GM03348 (cell line): ENCODE measurements around the gene ARAP2.

Experiments used
- DNase-seq: peaks from one replicate; pipeline ENCODE4 v3.0.0; 2012; ENCODE audit warnings: low spot score

The ARAP2 gene

DNA sequence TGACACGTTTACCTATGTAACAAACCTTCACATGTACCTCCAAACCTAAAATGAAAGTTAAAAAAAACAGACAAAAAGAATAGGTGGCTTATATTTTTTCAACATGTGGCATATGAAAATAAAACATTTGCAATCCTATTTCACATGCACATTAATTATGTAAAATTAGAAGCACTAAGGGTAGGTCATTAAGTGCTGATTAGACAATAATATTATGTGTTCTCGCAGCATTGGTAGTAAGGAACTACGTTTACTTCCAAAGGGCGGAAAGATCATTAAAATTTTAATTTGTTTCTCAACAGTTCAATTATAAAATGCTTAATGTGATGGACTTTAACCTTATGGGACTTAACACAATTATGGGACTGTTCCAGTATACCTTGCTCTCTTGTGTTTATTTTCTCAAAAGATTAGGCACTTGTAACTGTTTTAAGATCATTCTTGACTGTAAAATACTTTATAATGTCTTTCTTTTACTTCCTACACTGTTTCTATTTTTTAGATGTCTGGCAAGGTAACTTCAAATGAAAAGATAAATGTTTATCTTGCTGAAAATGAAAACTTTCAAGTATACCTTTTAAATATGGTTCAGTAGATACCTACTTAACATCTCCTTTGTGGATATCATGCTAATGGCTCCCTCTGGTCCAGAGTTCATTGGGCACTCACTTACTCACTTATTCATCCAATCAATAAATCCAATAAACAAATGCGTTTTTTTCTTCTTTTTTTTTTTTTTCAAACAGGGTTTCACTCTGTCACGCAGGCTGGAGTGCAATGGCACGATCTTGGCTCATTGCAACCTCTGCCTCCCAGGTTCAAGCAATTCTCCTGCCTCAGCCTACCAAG lies 202.0 kb downstream of the ARAP2 start:
- DNase-seq = no peak

DNA sequence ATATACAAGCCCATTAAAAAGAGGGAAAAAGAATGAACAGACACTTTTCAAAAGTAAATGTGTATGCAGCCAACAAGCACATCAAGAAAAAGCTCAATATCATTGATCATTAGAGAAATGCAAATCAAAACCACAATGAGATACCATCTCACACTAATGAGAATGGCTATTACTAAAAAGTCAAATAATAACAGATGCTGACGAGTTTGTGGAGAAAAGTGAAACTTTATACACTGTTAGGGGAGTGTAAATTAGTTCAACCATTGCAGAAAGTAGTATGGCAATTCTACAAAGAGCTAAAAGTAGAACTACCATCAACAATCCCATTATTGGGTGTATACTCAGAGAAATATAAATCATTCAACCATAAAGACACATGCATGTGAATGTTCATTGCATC lies 203.0 kb downstream of the ARAP2 start:
- DNase-seq = no peak

DNA sequence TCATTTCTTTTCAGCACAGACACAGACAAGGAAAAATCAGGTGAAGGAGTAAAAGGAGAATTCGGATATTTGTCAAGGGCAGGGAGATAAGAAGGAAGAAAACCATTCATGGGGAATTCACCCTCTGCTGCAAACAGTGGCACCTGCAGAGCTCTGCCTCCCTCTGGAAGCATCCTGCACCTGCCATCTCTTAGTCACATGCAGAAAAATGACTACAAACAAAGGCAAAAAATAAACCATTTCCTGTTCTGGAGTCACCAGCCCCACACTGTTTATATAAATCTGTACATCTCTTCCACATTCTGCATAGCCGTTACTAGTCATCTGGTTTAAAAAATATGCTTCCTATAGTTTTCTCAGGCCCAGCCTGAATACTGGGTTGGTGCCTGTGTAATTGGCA lies 205.3 kb downstream of the ARAP2 start:
- DNase-seq = no peak

DNA sequence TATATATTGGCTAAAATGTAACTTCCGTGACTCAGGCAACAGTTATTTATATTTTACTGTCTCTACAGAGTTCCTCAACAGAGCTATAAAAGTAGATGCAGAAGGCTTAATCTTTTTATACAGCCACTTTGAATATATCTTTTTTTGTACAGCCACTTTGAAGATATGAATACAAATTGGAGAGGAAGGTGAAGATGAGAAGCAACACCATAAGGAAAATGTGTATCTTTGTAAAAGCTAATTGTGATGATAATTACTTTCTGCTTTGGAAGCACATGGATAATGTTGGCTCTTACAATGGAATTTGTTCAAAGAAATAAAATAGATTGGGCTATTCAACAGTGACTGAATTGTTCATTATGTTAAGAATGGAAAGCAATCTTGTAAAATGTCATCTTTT lies 205.8 kb downstream of the ARAP2 start:
- no peak for DNase-seq

DNA sequence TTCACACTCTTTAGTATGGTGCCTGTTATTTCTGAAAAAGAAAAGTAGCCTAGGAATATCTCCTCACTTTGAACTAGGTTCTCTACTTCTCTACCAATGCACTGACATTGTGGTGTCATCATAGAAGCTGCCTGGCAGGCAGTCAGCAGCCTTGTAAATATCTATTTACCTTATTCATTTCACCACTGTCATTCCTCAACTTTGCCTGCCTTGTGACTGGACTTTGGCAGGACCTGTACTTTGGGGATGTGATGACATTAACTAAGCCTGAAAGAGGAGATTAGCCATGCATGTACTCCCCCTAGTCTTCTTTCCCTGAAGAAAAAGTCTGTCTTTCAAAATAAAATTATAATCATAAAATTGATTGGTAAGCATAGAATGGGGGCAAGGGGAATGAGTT lies 207.2 kb downstream of the ARAP2 start:
- DNase-seq = no peak

DNA sequence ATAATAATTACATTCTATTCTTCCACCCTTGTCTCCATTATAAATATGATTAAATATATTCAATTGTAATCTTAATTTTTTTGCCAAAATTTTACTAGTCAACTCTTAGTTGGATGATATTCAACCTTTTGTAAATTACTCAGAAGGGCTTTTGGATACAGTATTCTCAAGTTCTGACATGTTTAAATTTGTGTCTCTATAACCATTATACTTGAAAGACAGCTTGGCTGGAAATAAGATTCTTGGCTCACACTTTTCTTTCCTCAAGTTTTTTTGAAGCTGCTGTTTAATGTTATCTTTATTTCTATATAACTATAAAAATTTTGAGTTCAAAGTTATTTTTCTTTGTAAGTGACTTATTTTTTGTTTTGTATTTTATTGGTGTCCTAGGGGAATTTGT lies 214.4 kb downstream of the ARAP2 start:
- DNase-seq = no peak

DNA sequence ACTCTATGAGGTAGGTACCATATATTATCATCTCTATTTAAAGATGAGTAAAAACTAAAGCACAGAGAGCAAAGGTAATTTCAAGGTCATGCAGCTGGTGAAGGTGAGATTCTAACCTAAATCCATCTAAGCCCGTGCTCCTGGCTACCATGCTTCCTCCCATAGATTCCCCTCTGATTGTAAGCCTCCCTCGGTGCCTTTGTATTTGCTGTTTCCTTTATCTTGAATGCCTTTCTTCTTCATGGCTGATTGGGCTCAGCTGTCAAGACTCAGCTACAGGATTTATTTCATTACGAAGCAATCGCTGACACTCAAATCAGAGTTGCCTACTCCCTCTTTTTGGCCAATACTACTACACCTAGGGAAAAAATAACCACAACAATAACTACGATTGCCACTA lies 217.1 kb downstream of the ARAP2 start:
- DNase-seq = no peak

DNA sequence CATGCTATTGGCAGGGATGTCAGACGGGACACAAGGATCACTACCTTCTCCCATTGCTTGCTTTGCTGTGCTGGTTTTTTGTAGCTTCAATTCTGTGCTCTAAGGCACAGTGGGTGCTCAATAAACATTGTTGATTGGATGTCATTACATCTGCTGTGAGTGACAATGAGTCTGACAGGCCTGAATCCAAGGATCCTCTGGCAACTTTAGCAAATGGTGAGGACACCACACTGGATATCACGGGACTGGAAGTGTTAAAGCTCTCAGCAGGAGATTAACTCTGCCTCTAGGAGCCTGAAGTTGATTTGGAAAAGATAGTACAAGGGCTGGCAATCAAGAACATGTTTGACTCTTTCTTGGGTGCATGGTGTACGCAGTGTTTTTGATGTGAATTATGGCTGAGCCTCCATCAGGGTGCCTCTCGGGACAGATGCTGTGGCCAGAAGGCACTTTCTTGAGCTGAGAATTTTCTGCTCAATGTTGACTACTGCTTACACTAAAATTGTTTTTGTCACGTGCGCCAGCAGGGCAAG lies 217.9 kb downstream of the ARAP2 start:
- DNase-seq = no peak

DNA sequence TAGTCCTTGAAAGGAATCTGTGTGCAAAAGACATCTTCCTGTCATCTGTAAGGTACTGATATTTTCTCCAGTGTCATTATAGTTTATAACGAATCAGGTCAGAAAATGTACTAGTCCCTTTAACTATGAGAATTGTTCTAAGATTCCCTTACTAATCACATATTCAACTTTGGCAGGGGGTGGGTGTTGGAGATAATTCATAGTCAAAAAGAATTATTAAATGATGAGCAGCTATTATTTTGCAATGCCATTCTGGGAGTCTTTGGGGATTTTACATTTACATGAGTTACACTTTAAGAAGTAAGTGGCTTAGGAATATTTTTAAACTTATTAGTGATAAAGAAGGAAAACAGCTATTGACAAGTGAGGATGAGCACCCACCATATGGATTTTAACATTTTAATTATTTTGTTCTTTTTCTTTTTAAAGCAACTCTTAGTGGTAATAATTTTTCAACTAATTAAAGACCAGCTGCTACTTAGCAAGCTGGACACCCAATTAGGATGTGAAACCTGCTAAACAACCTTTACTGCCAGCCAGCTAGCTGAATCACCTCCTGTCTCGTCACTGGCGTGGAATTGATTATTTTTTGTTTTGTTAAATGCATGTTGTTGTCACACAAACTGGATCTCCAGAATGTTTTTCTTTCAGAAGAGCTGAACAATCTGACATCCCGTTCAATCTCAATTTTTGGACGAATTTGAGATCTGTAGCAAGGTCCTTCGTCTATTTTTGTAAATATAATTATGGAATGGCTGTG lies 219.2 kb downstream of the ARAP2 start:
- DNase-seq = no peak

DNA sequence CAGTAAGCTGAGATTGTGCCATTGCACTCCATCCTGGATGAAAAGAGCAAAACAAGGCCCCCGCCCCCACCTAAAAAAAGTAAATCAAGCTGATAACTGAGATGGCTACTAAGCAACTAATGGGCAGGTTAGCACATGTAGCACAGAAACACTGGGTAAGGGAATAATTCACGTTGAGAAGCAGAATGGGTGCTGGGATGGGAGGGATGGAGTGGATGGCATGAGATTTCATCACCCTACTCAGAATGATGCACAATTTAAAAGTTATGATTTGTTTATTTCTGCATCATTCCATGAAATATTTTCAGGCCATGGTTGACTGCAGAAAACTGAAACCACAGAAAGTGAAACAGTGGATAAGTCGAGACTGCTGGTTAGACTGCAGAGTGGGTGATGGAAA lies 224.0 kb downstream of the ARAP2 start:
- no peak for DNase-seq
